NCI-H345 treated with DMSO at 0.1 percent for 48 hours (cell line): ENCODE results near the gene MAN1B1.
A peak's percentile ranks its signal among the peaks of the same experiment; 100 is the strongest.

Source experiments
- DNase-seq: peaks from one replicate; lab custom pipeline; 2025; ENCODE audit not compliant: unreplicated experiment; lab: John Stamatoyannopoulos, UW

The MAN1B1 gene

GRCh38 chr9:137086531-137087408 is at the start of gene MAN1B1:
Gene MAN1B1 (plus strand): TSS chr9:137086985. CDS start chr9:137087000, 15 bp downstream.
- peak; percentile 94 for DNase-seq

GRCh38 chr9:137037035-137037434 is 49.8 kb upstream of the MAN1B1 start:
- no peak for DNase-seq

GRCh38 chr9:137037483-137037882 is 49.3 kb upstream of the MAN1B1 start:
- no peak for DNase-seq

- no peak for DNase-seq
Measured at GRCh38 chr9:137038916-137039315, 47.9 kb upstream of the MAN1B1 start.

GRCh38 chr9:137039611-137040366 is 47.0 kb upstream of the MAN1B1 start:
- no peak for DNase-seq

- DNase-seq, result no peak
Measured at GRCh38 chr9:137040568-137040967, 46.2 kb upstream of the MAN1B1 start.

- no peak for DNase-seq
Measured at GRCh38 chr9:137041124-137041523, 45.7 kb upstream of the MAN1B1 start.

GRCh38 chr9:137042751-137043727 is 43.7 kb upstream of the MAN1B1 start:
- DNase-seq, result no peak

GRCh38 chr9:137044037-137044436 is 42.7 kb upstream of the MAN1B1 start:
- DNase-seq, result no peak

GRCh38 chr9:137044502-137045177 is 42.1 kb upstream of the MAN1B1 start:
- peak; percentile 60 for DNase-seq

- no peak for DNase-seq
Measured at GRCh38 chr9:137045294-137046087, 41.3 kb upstream of the MAN1B1 start.

- peak; percentile 76 for DNase-seq
Measured at GRCh38 chr9:137046088-137046787, 40.5 kb upstream of the MAN1B1 start, which contains the start of gene NPDC1. Gene NPDC1 (minus strand): TSS chr9:137046177. CDS start chr9:137045989, 188 bp downstream.

- no peak for DNase-seq
Measured at GRCh38 chr9:137048655-137049543, 37.9 kb upstream of the MAN1B1 start.

GRCh38 chr9:137049544-137050449 is 37.0 kb upstream of the MAN1B1 start:
- DNase-seq, result peak; percentile 43

- DNase-seq, result no peak
Measured at GRCh38 chr9:137050570-137050969, 36.2 kb upstream of the MAN1B1 start.

- DNase-seq, result no peak
Measured at GRCh38 chr9:137051145-137051724, 35.5 kb upstream of the MAN1B1 start.
